DND-41 (cell line): ENCODE results near the gene EIF2S2.
A peak's percentile ranks its signal among the peaks of the same experiment; 100 is the strongest.

Experiments
- EZH2 ChIP-seq: IDR thresholded peaks from 3 replicates; pipeline ENCODE4 v1.6.1; 2012; ENCODE audit warnings: borderline replicate concordance, low read depth, mild to moderate bottlenecking, moderate library complexity, low read length, inconsistent platforms; ENCODE audit not compliant: severe bottlenecking
- TF ChIP-seq, protein P1 (sequence below): IDR thresholded peaks from 2 replicates; pipeline ENCODE4 v1.5.1; 2012; ENCODE audit warnings: borderline replicate concordance, low read length, moderate library complexity, mild to moderate bottlenecking; ENCODE audit not compliant: poor library complexity, severe bottlenecking; ENCODE audit errors: extremely low read depth

GRCh38 chr20:34129518-34130162, 17.6 kb upstream of the EIF2S2 start:
- TF ChIP-seq, protein P1, sequence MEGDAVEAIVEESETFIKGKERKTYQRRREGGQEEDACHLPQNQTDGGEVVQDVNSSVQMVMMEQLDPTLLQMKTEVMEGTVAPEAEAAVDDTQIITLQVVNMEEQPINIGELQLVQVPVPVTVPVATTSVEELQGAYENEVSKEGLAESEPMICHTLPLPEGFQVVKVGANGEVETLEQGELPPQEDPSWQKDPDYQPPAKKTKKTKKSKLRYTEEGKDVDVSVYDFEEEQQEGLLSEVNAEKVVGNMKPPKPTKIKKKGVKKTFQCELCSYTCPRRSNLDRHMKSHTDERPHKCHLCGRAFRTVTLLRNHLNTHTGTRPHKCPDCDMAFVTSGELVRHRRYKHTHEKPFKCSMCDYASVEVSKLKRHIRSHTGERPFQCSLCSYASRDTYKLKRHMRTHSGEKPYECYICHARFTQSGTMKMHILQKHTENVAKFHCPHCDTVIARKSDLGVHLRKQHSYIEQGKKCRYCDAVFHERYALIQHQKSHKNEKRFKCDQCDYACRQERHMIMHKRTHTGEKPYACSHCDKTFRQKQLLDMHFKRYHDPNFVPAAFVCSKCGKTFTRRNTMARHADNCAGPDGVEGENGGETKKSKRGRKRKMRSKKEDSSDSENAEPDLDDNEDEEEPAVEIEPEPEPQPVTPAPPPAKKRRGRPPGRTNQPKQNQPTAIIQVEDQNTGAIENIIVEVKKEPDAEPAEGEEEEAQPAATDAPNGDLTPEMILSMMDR, result peak; percentile 97
- TF ChIP-seq EZH2, result no peak
